T47D (cell line): Measurements from ENCODE around the gene PRG3.
A peak's percentile ranks its signal among the peaks of the same experiment; 100 is the strongest.

ENCODE experiments used
- DNase-seq, 2 experiments: peaks; one replicate each; pipeline versions ENCODE4 v3.0.0 to v3.0.0-alpha.2; 2011 to 2012; ENCODE audit warnings: low read depth in 1 of 2, low spot score in 1 of 2
- JUND ChIP-seq: IDR thresholded peaks from 2 replicates; pipeline ENCODE4 v1.6.1; 2012; ENCODE audit warnings: low read depth
- in situ Hi-C: cut with HindIII; loops from 2 replicates; pipeline ENCODE4 v1.10.0; 2016; ENCODE audit warnings: low sequenced_read_pairs, low pct_unique_long_range_greater_than_20kb

The PRG3 gene

DNA sequence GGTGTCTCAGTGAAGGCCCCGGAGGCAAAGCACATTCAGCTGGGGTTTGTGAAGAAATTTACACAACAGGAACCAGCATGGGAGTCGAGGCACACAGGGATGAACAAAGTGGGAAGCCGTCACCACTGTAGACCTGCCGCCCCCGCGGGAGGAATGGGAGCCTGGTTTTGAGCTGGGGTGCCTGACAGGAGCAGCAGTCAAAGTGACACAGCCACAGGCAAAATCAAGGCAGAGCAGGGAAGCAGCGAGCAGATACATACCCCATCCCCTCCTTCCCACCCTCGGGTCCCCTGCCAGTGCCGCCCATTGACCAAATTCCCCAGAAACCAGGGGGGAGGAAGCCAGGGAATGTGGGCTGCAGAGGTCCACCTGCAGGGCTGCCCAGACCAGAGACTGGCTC, 22.0 kb downstream of the PRG3 start:
- DNase-seq: no peak
- in situ Hi-C loops: no loop called here
- no peak for TF ChIP-seq JUND

- no peak for TF ChIP-seq JUND
- in situ Hi-C loops: no loop called here
- no peak for DNase-seq
Observed at GRCh38 chr11:57358543-57358961, 22.4 kb downstream of the PRG3 start.

DNA sequence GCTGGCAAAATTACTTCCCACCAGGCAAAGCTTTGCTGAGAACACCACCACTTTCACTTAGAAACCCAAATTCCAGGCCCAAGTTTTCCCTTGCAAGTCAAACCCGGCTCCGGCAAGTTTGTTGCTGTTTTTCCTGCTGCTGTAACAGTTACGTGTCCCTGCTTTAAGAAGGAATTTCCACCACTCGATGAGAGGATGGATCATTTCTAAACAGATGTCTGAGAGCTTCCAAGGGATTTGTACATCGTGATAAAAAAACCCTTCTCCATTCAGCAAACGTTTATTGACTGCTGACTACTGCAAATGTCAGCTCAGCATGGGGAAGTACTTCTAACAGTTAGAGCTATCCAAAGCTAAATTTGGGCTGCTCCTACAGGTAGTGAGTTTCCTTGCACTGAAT, 23.1 kb downstream of the PRG3 start:
- no peak for TF ChIP-seq JUND
- in situ Hi-C loops: no loop called here
- DNase-seq: no peak

DNA sequence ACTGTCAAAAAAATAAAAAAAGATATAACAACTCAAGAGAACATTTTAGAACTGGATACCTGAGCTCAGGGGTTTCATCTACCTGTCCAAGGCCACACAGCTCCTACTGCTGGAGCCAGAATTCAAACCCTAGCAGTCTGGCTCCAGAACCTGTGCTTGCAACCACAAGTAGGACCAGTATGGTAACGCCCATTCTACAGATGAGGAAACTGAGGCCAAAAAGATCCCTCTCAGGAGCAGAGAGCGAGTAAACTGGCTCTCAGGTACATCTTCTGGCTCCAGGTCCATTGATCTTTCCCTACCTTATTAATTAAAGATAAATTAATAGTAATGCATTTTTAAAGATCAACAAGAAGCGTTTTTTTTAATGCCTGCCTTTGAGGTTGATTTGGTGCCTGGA, 23.6 kb downstream of the PRG3 start:
- no peak for DNase-seq
- in situ Hi-C loops: no loop called here
- no peak for TF ChIP-seq JUND

DNA sequence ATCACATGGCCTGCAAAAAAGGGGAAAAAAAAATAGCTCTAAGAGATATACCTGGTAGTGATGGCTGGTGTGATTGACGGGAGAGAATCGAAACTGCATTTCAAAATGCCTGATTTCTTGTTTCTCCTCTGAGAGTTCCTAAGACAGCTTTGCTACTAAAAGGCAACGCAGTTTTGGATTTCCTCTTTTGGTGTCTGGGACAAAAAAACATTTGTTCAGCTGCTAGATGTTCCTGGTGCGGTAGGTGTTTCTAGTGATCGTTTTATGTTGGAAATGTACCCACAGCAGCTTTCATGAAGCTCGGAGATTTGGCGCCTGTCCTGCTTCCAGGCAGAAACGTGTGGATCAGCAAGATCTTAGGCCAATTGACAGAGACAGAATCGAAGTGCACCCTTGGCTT, 24.7 kb downstream of the PRG3 start:
- no peak for DNase-seq
- no peak for TF ChIP-seq JUND
- in situ Hi-C loops: no loop called here

DNA sequence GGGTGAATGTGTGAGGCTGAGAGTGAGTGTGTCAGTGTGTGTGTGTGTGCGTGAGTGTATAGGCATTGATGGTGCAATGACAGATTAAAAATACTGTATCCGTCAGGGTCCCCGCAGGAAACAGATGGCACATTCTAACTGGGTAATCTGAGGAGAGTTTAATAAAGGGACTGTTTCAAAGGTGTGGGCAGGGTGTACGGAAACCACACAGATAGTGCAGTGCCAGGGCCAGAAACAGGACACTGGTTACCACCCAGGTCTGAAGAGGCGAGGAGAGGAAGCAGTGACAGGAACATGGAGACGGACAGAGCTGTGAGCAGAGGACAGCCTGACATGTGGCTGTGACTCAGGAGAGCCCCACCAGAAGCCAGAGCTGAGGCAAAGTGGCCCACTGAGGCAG, 26.3 kb downstream of the PRG3 start:
- no peak for DNase-seq
- in situ Hi-C loops: no loop called here
- no peak for TF ChIP-seq JUND

GRCh38 chr11:57353852-57354251, 27.1 kb downstream of the PRG3 start:
- DNase-seq: no peak
- no peak for TF ChIP-seq JUND
- in situ Hi-C loops: no loop called here

- no peak for TF ChIP-seq JUND
- no peak for DNase-seq
- in situ Hi-C loops: no loop called here
Observed at GRCh38 chr11:57353446-57353845, 27.5 kb downstream of the PRG3 start.

- no peak for TF ChIP-seq JUND
- no peak for DNase-seq
- in situ Hi-C loops: no loop called here
Observed at GRCh38 chr11:57353036-57353435, 27.9 kb downstream of the PRG3 start.

- no peak for TF ChIP-seq JUND
- DNase-seq: peak; percentile 57 to 62
- in situ Hi-C loops: no loop called here
Observed at GRCh38 chr11:57349491-57350274, 31.3 kb downstream of the PRG3 start.

DNA sequence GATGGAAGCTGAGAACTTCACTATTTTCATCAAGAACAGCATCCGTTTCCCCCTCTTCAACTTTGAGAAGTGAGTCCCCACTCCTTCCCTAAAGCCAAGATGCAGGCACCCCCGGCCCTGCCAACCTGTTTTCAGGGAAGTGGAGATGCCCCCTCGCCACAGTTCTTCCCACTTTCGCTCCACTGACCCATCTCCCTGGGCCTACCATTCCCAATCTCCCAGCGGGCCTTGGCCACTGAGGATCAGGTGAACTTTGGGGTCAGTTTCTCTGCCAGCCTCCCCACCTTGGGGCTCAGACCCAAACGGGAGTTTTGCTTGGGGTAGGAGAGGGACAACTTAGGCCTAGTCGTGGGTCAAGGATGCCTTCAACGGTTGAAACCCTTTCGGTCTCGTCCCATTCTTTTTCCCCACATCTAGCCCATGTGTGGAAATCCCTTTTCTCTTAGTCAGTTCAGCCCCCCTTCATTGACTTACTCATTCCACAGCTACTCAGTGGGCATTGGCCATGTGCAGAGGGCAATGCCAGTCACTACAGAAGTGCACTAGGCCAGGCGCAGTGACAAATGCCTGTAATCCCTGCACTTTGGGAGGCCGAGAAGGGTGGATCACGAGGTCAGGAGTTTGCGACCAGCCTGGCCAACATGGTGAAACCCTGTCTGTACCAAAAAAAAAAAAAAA, 32.2 kb downstream of the PRG3 start:
- no peak for TF ChIP-seq JUND
- in situ Hi-C loops: no loop called here
- DNase-seq: no peak

GRCh38 chr11:57348052-57348451, 32.9 kb downstream of the PRG3 start:
- no peak for DNase-seq
- TF ChIP-seq JUND: no peak
- in situ Hi-C loops: no loop called here

DNA sequence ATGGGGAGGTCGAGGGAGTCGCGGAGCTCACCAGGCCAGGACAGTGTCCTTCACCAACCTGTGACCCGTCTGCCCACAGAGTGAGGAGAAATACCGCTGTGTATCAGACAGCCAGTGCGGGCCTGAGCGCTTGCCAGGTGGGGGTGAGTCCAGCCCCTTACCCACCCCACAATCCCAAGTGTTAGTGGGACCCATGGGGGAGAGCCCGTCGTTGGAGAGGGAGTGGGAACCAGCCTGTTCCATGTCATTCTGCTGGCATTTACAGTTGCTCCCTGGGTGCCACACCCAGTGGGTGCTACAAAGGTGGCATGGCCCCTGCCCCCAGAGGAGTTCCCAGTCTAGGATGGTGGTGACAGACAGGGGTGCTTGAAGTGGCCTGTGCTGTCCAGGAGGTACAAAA, 33.6 kb downstream of the PRG3 start:
- in situ Hi-C loops: no loop called here
- no peak for DNase-seq
- no peak for TF ChIP-seq JUND
